NB4 (cell line): Measurements from ENCODE around the gene PCDHGA1.

ENCODE experiments used
- CTCF ChIP-seq: IDR thresholded peaks from one replicate; pipeline ENCODE4 v1.5.1; 2012; ENCODE audit warnings: low read depth, low read length
- MYC ChIP-seq: IDR thresholded peaks from 2 replicates; pipeline ENCODE4 v1.6.1; 2011; ENCODE audit warnings: low read depth, low read length
- POLR2A ChIP-seq: IDR thresholded peaks from 2 replicates; pipeline ENCODE4 v1.6.1; 2011; ENCODE audit warnings: mild to moderate bottlenecking; ENCODE audit not compliant: insufficient read length; ENCODE audit errors: extremely low read depth

DNA sequence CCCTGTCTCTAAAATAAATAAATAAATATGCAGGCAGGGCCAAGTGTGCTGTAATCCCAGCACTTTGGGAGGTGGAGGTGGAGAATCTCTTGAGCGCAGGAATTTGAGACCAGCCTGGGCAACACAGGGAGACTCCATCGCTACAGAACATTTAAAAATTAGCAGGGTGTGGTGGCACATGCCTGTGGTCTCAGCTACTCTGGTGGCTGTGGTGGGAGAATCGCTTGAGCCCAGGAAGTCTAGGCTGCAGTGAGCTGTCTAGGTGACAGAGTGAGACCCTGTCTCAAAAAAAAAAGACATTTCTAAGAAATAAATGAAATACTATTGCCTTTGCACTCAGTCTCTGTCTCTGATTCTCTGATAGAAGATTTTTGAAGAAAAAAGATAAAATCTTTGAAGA is 81.3 kb downstream of the PCDHGA1 start:
- TF ChIP-seq CTCF: no peak
- TF ChIP-seq POLR2A: no peak
- no peak for TF ChIP-seq MYC
